ENCODE data around the gene CSNK1G1.
"Not testable (repeated sequence)": the region's sequence is repeated elsewhere in the genome, so short reads cannot be mapped to it uniquely, and the experiment has no call there.

Gene CSNK1G1

GRCh38 chr15:64355944-64356709 is at the start of gene CSNK1G1:
TSS of gene CSNK1G1 (minus strand) at chr15:64356173. CDS start at chr15:64300499, 55,674 bp downstream.
- peak; percentile 92 for DNase-seq

GRCh38 chr15:64400583-64400982 is 44.6 kb upstream of the CSNK1G1 start:
- DNase-seq, result no peak

GRCh38 chr15:64398575-64398974 is 42.6 kb upstream of the CSNK1G1 start:
- no peak for DNase-seq

DNA sequence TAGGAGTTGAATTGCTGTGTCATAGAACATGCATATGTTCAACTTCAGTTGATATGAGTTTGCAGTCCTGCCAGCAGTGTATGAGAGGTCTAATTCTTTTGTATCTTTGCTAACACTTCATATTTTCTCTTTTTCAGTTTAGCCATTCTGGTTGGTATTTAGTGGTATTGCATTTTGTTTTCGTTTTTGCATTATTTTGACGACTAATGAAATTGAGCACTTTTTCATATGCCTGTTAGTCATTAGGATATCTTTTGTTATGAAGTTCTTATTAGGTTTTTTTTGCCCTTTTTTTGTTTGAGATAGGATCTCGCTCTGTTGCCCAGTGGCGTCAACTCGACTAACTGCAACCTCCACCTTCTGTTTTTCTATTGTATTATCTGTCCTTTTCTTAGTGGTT is 40.8 kb upstream of the CSNK1G1 start:
- DNase-seq, result no peak

GRCh38 chr15:64392471-64392870 is 36.5 kb upstream of the CSNK1G1 start:
- DNase-seq, result not testable (repeated sequence)

DNA sequence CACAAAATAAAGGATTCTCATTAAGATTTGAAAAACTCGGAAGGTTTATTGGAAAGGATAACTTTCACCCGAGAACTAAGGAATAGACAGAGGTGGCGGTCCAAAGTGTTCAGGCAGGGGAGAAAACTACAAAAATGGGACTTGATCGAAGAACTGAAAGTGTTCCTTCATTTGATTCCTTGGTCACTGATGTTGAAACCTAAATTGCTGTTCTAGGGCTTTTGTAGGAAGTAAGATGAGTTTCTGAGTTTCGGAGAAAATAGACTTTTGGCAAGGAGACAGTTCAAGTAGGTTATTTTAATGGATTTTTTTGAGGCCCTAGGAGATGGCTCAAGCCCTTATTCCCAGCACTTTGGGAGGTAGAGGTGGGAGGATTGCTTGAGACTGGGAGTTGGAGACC is 33.1 kb upstream of the CSNK1G1 start:
- DNase-seq, result no peak

DNA sequence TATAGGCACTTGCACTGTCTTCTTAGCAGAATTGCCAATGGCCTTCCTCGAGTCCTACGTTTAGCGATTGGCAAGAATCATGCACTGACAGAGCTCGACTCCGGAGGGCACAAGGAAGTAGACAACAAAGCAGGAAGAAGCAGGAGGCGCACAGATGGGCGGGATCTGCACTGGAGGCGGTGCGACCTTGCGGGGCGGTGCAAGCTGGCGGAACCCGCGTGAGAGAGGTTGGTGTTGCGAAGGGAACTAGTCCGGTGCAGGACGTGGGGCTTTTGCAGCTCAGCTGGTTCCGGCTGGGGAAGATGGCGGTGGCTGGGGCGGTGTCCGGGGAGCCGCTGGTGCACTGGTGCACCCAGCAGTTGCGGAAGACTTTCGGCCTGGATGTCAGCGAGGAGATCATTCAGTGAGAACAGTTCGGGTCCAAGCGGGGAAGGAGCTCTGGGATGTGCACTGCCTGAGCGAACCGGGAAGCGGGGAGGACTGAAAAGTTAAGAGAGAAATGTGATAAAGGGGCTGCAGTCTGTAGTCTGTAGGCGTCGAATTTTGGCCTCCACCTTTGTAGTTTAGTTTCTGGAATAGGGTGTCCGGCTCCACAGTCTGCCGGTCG is 31.7 kb upstream of the CSNK1G1 start, which contains the start of gene TRIP4:
Gene TRIP4, plus strand, starts transcription at position 275 of the 607 bp plus-strand sequence. Its CDS starts 28 bp downstream, at position 303.
- peak; percentile 98 for DNase-seq

DNA sequence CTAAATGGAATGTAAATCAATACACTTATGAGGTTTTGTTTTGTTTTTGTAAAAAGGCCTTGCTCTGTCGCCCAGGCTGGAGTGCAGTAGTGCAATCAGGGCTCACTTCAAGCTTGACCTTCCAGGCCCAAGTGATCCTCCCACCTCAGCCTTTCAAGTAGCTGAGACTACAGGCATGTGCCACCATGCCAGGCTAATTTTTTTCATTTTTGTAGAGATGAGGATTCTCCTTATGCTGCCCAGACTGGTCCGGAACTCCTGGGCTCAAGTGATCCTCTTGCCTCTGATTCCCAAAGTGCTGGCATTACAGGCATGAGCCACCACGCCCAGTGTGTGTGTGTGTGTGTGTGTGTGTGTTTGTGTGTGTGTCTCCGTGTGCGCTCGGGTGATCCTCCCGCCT is 30.3 kb upstream of the CSNK1G1 start:
- DNase-seq, result no peak

- no peak for DNase-seq
These were observed 27.8 kb upstream of the CSNK1G1 start for GRCh38 chr15:64383760-64384159.

GRCh38 chr15:64381000-64381751 is 25.2 kb upstream of the CSNK1G1 start, which contains the start of gene PCLAF:
TSS of gene PCLAF (minus strand) at chr15:64381441. CDS start at chr15:64381371, 70 bp downstream.
- DNase-seq, result peak; percentile 97

DNA sequence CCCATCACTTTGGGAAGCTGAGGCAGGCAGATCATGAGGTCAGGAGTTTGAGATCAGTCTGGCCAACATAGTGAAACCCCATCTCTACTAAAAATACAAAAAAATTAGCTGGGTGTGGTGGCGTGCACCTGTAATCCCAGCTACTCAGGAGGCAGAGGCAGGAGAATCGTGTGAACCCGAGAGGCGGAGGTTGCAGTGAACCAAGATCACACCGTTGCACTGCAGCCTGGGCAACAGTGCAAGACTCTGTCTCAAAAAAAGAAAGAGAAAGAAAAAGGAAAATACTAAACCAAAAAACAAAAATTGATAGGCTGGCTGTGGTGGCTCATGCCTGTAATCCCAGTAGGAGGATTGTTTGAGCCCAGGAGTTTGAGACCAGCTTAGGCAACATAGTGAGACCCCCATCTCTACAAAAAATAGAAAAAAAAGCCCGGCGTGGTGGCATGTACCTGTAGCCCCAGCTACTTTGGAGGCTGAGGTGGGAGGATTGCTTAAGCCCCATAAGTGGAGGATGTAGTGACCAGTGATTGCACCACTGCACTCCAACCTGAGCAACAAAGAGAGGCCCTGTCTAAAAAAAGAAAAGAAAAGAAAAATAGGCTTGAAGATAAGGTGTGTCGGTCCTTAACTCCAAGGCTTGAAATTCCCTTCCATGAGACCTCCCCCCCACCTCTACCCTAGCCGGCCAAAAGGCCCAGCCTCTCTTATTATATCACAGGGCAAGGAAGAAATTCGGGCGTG is 24.3 kb upstream of the CSNK1G1 start:
- DNase-seq, result not testable (repeated sequence)

DNA sequence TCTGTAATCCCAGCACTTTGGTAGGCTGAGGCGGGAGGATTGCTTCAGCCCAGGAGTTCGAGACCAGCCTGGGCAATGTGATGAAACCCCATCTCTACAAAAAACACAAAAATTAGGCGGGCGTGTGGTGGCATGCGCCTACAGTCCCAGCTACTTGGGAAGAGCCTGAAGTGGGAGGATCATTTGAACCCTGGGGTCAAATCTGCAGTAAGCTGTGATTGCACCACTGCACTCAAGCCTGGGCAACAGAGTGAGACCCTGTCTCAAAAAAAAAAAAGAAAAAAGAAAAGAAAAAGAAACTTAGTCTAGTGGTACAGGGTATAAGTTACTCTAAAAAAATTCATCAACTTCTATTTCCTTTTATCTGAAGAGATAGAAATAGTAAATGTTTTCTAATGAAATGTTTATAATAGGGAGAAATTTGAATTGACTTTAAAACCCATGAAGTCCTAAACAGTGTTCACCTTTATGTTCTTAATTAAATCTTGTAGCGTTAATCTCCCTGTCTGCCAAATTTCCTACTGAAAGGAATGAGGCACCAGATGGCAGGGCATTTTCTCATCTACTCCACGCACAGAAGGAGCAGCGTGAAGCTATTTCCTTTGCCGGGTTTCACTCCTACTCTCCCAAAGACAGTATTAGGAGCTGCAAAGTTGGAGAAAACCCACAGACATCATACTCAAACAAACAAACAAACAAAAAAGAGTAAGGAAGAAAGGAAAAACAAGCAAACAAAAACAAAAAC is 23.4 kb upstream of the CSNK1G1 start:
- no peak for DNase-seq

DNA sequence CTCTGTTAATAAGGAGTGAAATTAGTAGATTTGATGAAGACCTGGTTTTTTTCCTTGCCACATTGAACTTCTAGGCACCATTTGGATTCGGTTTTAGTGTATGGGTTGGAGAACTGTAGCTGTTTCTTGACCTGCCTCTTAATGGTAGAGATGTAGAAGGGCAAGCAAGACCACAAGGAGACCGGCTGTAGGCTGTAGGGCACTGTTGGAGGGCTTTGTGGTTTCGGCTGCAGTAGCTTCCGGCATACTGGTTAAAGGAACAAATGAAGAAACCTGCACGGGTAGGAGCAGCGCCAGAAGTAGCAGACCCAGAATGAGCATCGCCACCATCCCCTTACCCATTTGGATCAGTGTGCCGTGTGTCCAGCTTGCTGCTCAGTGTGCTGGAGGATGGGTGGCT is 17.4 kb upstream of the CSNK1G1 start:
- no peak for DNase-seq

- not testable (repeated sequence) for DNase-seq
These were observed 15.4 kb upstream of the CSNK1G1 start for GRCh38 chr15:64371383-64371782.

DNA sequence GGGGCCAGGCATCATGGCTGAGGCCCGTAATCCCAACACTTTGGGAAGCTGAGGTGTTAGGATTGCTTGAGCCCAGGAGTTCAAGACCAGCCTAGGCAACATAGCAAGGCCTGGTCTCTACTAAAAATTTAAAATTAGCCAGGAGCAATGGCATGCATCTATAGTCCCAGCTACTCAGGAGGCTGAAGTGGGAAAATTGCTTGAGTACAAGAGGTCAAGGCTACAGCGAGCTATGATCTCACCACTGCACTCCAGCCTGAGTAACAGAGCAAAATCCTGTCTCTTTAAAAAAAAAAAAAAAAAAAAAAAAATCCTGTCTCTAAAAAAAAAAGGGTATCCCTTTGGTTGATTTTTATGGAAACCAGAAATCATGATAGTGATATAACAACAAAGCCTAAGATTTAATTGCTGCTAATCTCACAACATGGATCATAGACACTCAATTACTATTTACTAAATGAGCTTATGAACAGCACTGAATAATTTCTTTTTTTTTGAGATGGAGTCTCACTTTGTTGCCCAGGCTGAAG is 13.2 kb upstream of the CSNK1G1 start:
- no peak for DNase-seq

- no peak for DNase-seq
These were observed 5.3 kb upstream of the CSNK1G1 start for GRCh38 chr15:64361259-64361658.

- DNase-seq, result no peak
These were observed 702 bp upstream of the CSNK1G1 start for GRCh38 chr15:64356710-64357040.

GRCh38 chr15:64355348-64355943 is 527 bp downstream of the CSNK1G1 start:
- peak; percentile 24 for DNase-seq

GRCh38 chr15:64354688-64355344 is 1.2 kb downstream of the CSNK1G1 start:
- no peak for DNase-seq

DNA sequence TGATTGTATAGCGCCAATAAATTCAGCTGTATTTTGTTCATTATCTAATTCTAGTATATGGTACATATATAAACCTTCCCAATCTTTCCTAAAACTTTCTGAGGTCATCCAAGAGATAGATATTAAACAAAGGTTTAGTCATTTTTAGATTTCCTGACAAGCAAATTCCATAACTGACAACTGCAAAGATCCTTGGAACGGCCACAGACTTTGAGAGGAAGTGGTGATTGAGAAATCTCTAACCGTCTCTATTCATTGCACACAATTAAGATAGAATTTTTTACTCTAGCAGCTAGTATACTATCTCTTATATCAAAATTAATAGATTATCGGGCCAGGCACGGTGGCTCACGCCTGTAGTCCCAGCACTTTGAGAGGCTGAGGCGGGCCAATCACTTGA is 4.7 kb downstream of the CSNK1G1 start:
- DNase-seq, result no peak

- no peak for DNase-seq
These were observed 6.6 kb downstream of the CSNK1G1 start for GRCh38 chr15:64349375-64349774.

Data from stimulated activated CD4-positive, alpha-beta T cell treated with anti-CD3 and anti-CD28 coated beads, Interleukin-1b, Interleukin-23, amount 100 ng/mL, for 48 hours (primary cell).